ENCODE data around the gene MED16.

Gene MED16

DNA sequence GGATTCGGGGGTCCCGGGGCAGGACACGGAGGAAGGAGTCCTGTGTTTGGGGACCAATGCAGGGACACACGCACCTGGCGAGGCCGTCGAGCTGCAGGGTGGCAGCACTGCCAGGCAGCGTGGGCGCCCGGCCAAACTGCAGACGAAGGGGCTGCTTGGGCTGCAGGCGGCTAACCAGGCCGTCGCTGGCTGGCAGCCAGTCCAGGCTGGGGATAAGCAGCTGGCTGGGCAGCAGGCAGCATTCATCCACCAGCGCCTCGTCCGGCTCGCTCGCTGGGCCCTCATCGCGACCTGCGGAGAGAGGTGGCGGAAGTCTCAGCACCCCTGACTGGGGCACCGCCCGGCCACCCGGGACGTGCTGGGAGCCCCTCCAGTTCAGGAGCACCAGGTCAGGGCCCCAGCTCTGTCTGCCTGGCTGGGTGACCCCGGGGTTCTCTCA lies 22.0 kb downstream of the MED16 start:
- Histone ChIP-seq H3K9ac (ENCODE audit: low read length) (no peak overlapping the region), H3K4me1 (ENCODE audit: control insufficient read depth, low read depth, low read length) (peaks cover 5% of the 10 kb centered on the region), H3K27ac (ENCODE audit: low read length) (no peak overlapping the region), H3K27me3 (ENCODE audit: control insufficient read depth, insufficient read depth, low read length) (no peaks in the 10 kb centered on the region), H3K4me3 (ENCODE audit: low read length) (no peak overlapping the region), H3K36me3 (ENCODE audit: control insufficient read depth, low read depth, low read length) (peaks cover 10% of the 10 kb centered on the region), H3K9me3 (ENCODE audit: control insufficient read depth, low read depth, low read length) (no peaks in the 10 kb centered on the region)

DNA sequence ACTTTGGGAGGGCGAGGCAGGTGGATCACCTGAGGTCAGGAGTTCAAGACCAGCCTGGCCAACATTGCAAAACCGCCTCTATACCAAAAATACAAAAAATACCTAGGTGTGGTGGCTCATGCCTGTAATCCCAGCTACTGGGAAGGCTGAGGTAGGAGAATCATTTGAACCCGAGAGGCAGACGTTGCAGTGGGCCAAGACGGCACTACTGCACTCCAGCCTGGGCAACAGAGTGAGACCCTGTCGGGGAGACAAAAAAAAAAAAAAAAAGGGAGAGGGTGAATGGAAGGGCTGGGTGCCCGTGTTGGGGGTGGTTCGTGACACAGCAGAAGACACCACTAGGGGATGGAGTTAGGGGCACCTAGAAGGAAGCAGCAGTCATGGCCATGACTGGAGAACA lies 22.7 kb downstream of the MED16 start:
- Histone ChIP-seq H3K36me3 (ENCODE audit: control insufficient read depth, low read depth, low read length) (peaks cover 7% of the 10 kb centered on the region), H3K9ac (ENCODE audit: low read length) (no peak overlapping the region), H3K9me3 (ENCODE audit: control insufficient read depth, low read depth, low read length) (no peaks in the 10 kb centered on the region), H3K4me3 (ENCODE audit: low read length) (no peak overlapping the region), H3K27ac (ENCODE audit: low read length) (no peak overlapping the region), H3K27me3 (ENCODE audit: control insufficient read depth, insufficient read depth, low read length) (no peaks in the 10 kb centered on the region), H3K4me1 (ENCODE audit: control insufficient read depth, low read depth, low read length) (peaks cover 5% of the 10 kb centered on the region)

DNA sequence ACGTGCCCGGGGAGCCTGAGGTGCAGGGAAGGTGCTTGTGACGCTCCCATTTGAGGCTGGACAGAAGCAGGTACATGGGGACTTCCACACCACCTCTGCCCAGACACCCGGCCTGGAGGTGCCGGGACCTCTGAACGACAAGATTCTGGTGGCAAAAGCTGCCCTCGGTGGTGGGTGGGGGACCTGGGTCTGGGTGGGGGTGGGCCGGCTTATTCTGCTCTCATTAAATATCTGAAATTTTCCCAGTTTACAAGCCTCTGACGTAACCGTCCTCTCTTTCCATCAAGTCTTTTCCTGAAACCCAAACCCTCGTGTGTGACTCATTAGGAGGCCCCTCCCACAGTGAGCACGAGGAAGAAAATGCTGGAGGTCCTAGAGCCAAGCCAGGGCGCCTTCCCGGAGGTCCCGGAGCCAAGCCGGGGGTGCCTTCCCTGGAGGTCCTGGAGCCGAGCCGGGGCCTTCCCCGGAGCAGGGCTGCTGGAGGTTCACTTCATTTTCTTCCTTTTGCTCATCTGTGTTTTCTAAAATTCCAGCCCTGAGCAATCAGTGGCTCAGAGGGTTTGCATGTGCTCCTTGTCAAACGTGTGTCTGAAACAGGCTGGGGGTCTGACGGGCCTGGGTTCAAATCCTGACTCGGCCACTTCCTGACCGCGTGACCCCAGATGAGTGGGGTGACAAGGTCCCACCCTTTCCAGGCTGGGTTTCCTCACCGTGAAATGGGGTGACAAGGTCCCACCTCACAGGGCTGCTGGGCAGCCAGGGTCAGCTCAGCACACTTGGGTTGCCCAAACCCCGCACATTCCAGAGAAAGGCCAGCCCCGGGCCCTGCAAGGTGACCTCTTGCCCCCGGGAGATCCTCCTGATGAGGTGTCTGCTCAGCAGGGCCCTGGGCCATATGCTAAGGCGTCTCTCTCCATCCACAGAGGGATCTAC lies 23.5 kb downstream of the MED16 start:
- peaks cover 7% of the 10 kb centered on the region for H3K36me3 ChIP-seq (ENCODE audit: control insufficient read depth, low read depth, low read length)
- H3K27me3 ChIP-seq (ENCODE audit: control insufficient read depth, insufficient read depth, low read length), result no peaks in the 10 kb centered on the region
- H3K27ac ChIP-seq (ENCODE audit: low read length), result no peak overlapping the region
- no peak overlapping the region for H3K4me3 ChIP-seq (ENCODE audit: low read length)
- H3K9me3 ChIP-seq (ENCODE audit: control insufficient read depth, low read depth, low read length), result no peaks in the 10 kb centered on the region
- H3K9ac ChIP-seq (ENCODE audit: low read length), result no peak overlapping the region
- H3K4me1 ChIP-seq (ENCODE audit: control insufficient read depth, low read depth, low read length), result peaks cover 5% of the 10 kb centered on the region

DNA sequence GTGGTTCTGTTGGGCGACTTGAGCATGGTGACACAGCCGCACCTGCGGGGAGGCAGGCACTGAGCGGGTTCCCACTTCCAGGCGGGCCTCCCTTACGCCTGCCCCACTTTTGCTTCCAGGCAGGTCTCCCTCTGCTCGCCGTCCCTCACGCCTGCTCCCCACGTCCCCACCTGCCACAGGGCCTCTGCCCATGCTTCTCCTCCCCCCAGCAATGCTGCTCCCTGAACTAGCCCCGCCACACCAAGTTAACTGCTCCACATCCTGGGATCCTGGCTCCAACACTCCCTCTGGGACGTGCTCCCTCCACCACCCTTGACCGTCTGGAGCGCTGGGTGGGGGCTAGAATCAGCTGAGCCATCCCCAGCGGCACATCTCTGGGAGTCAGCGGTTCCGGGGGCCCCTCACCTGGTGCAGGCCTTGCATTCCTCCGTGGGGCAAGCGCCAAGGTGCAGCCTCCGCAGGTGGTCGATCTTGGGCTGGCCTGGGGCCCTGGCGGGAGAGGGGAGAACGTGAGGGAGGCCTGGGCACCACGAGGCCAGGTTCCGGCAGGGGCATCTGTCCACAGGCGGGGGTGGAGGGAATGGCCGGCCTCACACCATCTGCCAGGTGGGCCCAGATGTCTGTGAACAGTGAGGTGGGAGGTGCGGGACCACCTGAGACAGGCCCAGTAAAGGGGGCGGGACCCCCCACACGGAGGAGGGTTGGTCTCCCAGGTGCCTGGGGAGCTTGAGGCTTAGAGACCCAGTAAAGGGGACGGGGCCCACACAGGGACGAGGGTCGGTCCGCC lies 24.3 kb downstream of the MED16 start:
- Histone ChIP-seq H3K4me3 (ENCODE audit: low read length) (no peak overlapping the region), H3K9me3 (ENCODE audit: control insufficient read depth, low read depth, low read length) (no peaks in the 10 kb centered on the region), H3K36me3 (ENCODE audit: control insufficient read depth, low read depth, low read length) (peaks cover 7% of the 10 kb centered on the region), H3K27me3 (ENCODE audit: control insufficient read depth, insufficient read depth, low read length) (no peaks in the 10 kb centered on the region), H3K27ac (ENCODE audit: low read length) (no peak overlapping the region), H3K4me1 (ENCODE audit: control insufficient read depth, low read depth, low read length) (peaks cover 5% of the 10 kb centered on the region), H3K9ac (ENCODE audit: low read length) (no peak overlapping the region)

DNA sequence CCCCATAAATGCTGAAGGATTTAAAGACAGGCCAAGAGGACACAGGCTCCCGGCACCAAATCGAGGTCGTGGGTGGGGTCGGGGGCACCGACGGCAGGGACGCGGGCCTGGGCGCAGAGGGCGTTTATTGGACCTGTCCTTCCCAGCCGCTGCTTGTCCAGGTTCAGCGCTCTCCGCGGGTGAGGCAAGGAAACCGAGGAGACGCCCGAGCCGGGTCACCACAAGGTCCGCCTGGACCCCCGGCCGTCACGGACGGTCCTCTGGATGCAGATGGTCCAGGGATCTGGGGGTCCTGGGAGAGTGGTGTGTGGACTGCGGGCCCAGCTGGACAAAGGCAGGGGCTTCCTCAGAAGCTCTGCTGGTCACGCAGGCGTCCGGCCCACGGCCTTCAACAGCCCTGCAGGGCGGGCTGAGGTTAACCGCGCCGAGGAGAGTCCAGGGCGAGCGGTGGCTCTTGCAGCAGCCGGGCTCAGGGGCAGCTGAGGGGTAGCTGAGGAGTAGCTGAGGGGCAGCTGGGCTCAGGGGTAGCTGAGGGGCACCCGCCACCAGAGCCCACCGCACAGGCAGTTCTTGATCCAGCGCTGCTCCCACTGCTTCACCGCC lies 25.0 kb downstream of the MED16 start:
- H3K9ac ChIP-seq (ENCODE audit: low read length), result no peak overlapping the region
- no peak overlapping the region for H3K4me3 ChIP-seq (ENCODE audit: low read length)
- H3K27me3 ChIP-seq (ENCODE audit: control insufficient read depth, insufficient read depth, low read length), result peaks cover 5% of the 10 kb centered on the region
- H3K4me1 ChIP-seq (ENCODE audit: control insufficient read depth, low read depth, low read length), result peaks cover 5% of the 10 kb centered on the region
- peaks cover 7% of the 10 kb centered on the region for H3K36me3 ChIP-seq (ENCODE audit: control insufficient read depth, low read depth, low read length)
- H3K27ac ChIP-seq (ENCODE audit: low read length), result no peak overlapping the region
- H3K9me3 ChIP-seq (ENCODE audit: control insufficient read depth, low read depth, low read length), result no peaks in the 10 kb centered on the region

DNA sequence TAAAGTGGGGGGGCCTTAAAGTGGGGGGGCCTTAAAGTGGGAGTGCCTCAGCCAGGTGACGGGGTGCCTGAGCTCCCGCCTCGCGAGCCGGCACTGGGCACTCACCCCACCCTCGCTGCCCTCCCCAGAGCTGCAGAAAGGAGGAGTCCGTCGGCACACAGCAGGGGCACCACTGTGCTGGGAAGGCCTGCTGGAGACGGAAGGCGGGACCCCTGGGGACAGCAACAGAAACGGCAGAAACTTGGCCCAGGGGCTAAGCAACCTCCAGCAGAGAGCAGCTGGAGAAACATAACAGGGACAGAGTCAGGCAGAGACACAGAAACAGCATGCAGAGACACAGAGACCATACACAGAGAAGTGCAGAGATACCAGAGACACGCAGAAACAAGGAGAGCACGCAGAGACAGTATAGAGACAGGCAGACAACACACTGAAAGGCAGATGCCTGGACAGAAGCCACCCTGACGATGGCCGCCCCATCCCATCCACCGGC lies 25.6 kb downstream of the MED16 start:
- Histone ChIP-seq H3K27me3 (ENCODE audit: control insufficient read depth, insufficient read depth, low read length) (peaks cover 9% of the 10 kb centered on the region), H3K27ac (ENCODE audit: low read length) (no peak overlapping the region), H3K4me1 (ENCODE audit: control insufficient read depth, low read depth, low read length) (peaks cover 5% of the 10 kb centered on the region), H3K4me3 (ENCODE audit: low read length) (no peak overlapping the region), H3K9me3 (ENCODE audit: control insufficient read depth, low read depth, low read length) (no peaks in the 10 kb centered on the region), H3K36me3 (ENCODE audit: control insufficient read depth, low read depth, low read length) (peaks cover 7% of the 10 kb centered on the region), H3K9ac (ENCODE audit: low read length) (no peak overlapping the region)

DNA sequence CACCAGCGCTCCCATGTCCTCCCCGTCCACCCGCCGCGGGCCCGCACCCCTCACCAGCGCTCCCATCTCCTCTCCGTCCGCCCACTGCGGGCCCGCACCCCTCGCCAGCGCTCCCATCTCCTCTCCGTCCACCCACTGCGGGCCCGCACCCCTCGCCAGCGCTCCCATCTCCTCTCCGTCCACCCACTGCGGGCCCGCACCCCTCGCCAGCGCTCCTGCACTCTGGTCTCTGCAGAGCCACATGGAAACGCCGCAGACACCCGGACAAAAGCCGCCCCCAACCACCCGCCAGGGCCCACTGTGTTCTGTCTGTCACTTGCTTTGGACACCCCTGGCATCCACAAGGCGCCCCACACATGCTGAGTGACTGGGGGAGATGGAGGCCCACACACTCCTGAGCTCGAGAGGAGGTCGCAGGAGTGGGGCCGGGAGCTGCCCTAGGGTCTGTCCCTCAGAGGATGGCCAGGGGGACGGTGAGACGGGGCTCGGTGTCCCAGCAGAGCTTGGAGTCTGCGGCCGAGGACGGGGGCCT lies 26.2 kb downstream of the MED16 start:
- Histone ChIP-seq H3K9ac (ENCODE audit: low read length) (no peak overlapping the region), H3K27ac (ENCODE audit: low read length) (no peak overlapping the region), H3K36me3 (ENCODE audit: control insufficient read depth, low read depth, low read length) (peaks cover 7% of the 10 kb centered on the region), H3K4me3 (ENCODE audit: low read length) (no peak overlapping the region), H3K9me3 (ENCODE audit: control insufficient read depth, low read depth, low read length) (no peaks in the 10 kb centered on the region), H3K27me3 (ENCODE audit: control insufficient read depth, insufficient read depth, low read length) (peaks cover 9% of the 10 kb centered on the region), H3K4me1 (ENCODE audit: control insufficient read depth, low read depth, low read length) (peaks cover 5% of the 10 kb centered on the region)

DNA sequence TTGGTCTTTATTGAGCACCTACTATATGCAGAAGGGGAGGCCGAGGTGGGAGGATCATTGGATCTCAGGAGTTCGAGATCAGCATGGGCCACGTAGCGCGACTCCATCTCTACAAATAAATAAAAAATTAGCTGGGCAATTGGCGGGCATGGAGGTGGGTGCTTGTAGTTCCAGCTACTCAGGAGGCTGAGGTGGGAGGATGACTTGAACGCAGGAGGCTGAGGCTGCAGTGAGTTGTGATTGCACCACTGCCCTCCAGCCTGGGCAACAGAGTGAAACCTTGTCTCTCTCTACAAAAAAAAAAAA lies 29.7 kb downstream of the MED16 start:
- Histone ChIP-seq H3K9ac (ENCODE audit: low read length) (no peak overlapping the region), H3K4me3 (ENCODE audit: low read length) (peak overlapping the region; percentile 33), H3K27ac (ENCODE audit: low read length) (no peak overlapping the region), H3K9me3 (ENCODE audit: control insufficient read depth, low read depth, low read length) (no peaks in the 10 kb centered on the region), H3K4me1 (ENCODE audit: control insufficient read depth, low read depth, low read length) (peaks cover 5% of the 10 kb centered on the region), H3K36me3 (ENCODE audit: control insufficient read depth, low read depth, low read length) (no peaks in the 10 kb centered on the region), H3K27me3 (ENCODE audit: control insufficient read depth, insufficient read depth, low read length) (peaks cover 35% of the 10 kb centered on the region)

DNA sequence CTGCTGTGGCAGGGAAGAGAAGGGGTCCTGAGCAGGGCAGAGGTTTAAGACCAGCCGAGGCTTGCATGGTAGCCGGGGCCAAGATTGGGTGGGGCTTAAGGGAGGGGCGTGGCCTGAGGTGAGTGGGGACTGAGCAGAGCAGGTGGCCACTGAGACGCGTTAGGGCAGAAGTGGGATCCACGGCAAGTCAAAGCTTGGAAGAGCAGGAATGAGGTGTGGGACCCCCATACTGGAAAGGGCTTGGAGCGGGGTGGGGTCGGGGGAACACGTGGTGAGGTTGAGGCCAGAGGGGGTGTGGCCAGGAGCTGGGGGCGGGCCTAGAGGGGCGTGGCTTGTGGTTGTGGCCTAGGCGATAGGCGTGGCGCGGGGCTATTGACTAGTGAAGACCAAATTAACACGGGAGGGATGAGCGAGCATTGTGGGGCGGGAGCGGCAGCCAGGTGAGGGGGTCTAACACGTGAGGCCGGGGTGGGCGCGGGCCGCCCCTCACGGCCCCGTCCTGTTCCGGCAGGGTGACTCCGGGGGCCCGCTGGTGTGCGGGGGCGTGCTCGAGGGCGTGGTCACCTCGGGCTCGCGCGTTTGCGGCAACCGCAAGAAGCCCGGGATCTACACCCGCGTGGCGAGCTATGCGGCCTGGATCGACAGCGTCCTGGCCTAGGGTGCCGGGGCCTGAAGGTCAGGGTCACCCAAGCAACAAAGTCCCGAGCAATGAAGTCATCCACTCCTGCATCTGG lies 30.2 kb downstream of the MED16 start:
- Histone ChIP-seq H3K9ac (ENCODE audit: low read length) (no peak overlapping the region), H3K9me3 (ENCODE audit: control insufficient read depth, low read depth, low read length) (no peaks in the 10 kb centered on the region), H3K27ac (ENCODE audit: low read length) (no peak overlapping the region), H3K27me3 (ENCODE audit: control insufficient read depth, insufficient read depth, low read length) (peaks cover 35% of the 10 kb centered on the region), H3K36me3 (ENCODE audit: control insufficient read depth, low read depth, low read length) (no peaks in the 10 kb centered on the region), H3K4me3 (ENCODE audit: low read length) (peak overlapping the region; percentile 33), H3K4me1 (ENCODE audit: control insufficient read depth, low read depth, low read length) (peaks cover 5% of the 10 kb centered on the region)

DNA sequence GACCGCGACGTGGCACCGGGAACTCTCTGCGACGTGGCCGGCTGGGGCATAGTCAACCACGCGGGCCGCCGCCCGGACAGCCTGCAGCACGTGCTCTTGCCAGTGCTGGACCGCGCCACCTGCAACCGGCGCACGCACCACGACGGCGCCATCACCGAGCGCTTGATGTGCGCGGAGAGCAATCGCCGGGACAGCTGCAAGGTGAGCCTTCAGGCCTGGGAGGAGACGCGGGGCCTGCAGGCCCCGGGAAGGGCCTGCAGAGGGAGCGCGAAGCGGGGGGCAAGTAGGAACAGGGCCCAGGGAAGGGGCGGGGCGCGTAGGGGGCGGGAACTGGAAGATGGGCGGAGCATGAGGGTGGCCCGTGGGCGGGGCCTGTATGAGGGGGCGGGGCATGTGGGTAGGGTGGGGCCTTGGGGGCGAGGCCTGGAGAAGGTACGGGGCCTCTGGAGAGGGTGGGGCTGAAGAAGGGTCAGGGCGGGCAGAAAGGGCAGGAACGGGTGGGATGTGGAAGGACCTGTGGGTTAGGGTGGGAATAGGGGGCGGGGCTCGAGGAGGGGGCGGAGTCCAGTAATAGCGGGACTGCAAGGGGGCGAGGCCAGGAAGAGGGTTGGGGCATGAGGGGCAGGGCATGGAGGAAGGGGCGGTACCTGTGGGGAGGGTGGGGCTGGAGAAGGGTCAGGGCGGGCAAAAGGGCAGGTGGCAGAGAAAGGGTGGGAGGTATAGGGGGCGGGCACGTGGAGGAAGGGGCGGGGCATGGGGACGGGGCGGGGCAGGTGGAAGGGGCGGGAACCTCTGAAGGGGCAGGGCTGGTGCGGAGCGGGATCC lies 31.0 kb downstream of the MED16 start:
- H3K27ac ChIP-seq (ENCODE audit: low read length), result no peak overlapping the region
- H3K27me3 ChIP-seq (ENCODE audit: control insufficient read depth, insufficient read depth, low read length), result peaks cover 35% of the 10 kb centered on the region
- H3K9me3 ChIP-seq (ENCODE audit: control insufficient read depth, low read depth, low read length), result no peaks in the 10 kb centered on the region
- H3K9ac ChIP-seq (ENCODE audit: low read length), result no peak overlapping the region
- H3K4me3 ChIP-seq (ENCODE audit: low read length), result no peak overlapping the region
- H3K4me1 ChIP-seq (ENCODE audit: control insufficient read depth, low read depth, low read length), result no peaks in the 10 kb centered on the region
- no peaks in the 10 kb centered on the region for H3K36me3 ChIP-seq (ENCODE audit: control insufficient read depth, low read depth, low read length)
